Fibroblast of the aortic adventitia (primary cell): ENCODE measurements around the gene NUP50. TPM values are rescaled to one million over a fixed set of nuclear protein-coding genes. Genes with fewer than 3 reads are reported as not detected.

Experiments
- DNase-seq: peaks from one replicate; pipeline ENCODE4 v3.0.0-alpha.2; 2010; ENCODE audit warnings: low read depth
- H3K4me3 ChIP-seq: 2 replicates; pipeline ENCODE4 v1.5.1; 2011; ENCODE audit warnings: low read depth, mild to moderate bottlenecking, control low read depth, low read length, moderate library complexity
- small RNA-seq: library from RNA; depleted of rRNA; stranded (forward); fragments of <200 nt; gene quantifications from one replicate; pipeline ENCODE3, GENCODE V24; 2012
- total RNA-seq: library from RNA; depleted of rRNA; stranded (reverse); fragments of >200 nt; gene quantifications from 2 replicates; pipeline ENCODE4 v1.2.3, GENCODE V29; 2012; ENCODE audit warnings: low replicate concordance
- TF ChIP-seq, protein P1 (sequence below): IDR thresholded peaks from 2 replicates; pipeline ENCODE4 v1.5.1; 2011; ENCODE audit warnings: mild to moderate bottlenecking, low read length, control low read depth, inconsistent platforms; ENCODE audit not compliant: insufficient read depth

NUP50 gene
- total RNA-seq, 1 donor = 61.6 TPM

DNA sequence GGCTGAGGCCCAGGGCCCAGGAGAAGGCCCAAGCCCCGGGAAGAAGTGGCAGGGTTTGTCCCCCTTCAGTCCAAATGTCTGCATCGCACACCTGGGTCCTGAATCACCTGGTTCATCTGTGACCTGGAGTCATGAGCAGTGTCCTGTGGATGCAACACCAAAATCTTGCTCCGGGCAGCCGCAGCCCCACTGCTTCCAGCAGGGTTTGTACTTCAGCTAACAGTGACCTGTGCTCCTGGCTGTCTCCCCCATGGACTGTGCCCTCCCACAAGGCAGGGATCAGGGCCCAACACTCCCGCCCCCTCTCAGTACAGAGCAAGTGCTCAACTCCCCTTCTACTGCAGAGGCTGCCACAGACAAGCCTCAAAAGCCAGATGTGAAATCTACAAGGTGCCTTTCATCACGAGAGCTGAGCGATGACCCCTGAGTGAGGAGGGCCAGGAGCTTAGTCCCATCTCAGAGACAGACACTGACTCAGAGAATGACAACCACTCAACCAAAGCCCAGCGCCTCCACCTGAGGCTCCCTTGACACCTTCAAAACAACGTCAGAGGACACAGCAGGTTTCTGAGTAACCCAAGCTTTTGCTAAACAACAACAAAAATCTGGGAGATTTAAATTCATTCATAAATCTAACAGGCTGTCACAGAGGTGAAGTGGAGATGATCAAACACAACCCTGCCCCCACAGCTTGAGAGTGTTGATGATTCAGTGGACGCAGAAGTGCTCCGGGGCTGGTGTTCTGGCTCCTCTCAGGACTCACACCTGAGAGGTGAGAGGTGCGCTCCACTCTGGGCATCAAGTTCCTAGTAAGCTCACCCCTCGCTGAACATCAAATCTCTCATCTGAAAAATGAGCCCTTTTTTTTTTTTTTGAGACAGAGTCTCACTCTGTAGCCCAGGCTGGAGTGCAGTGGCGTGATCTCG, 73.6 kb downstream of the NUP50 start:
- no peak overlapping the region for H3K4me3 ChIP-seq
- TF ChIP-seq, protein P1, sequence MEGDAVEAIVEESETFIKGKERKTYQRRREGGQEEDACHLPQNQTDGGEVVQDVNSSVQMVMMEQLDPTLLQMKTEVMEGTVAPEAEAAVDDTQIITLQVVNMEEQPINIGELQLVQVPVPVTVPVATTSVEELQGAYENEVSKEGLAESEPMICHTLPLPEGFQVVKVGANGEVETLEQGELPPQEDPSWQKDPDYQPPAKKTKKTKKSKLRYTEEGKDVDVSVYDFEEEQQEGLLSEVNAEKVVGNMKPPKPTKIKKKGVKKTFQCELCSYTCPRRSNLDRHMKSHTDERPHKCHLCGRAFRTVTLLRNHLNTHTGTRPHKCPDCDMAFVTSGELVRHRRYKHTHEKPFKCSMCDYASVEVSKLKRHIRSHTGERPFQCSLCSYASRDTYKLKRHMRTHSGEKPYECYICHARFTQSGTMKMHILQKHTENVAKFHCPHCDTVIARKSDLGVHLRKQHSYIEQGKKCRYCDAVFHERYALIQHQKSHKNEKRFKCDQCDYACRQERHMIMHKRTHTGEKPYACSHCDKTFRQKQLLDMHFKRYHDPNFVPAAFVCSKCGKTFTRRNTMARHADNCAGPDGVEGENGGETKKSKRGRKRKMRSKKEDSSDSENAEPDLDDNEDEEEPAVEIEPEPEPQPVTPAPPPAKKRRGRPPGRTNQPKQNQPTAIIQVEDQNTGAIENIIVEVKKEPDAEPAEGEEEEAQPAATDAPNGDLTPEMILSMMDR = no peak
- DNase-seq = no peak

Small RNA genes within 50 kb of the gene (small RNA-seq; reads per million reads assigned to genes)
- not detected for gene MIR1249

Other genes starting within 250 kb of the NUP50 start
- not detected in 2 replicates for gene PHF21B, start 153.9 kb upstream of the NUP50 start, total RNA-seq
- gene KIAA0930, start 77.0 kb downstream of the NUP50 start, total RNA-seq = 36.2 and 36.4 TPM in 2 replicates
- gene UPK3A, start 121.0 kb downstream of the NUP50 start, total RNA-seq = not detected in 2 replicates
- 18.4 and 78.0 TPM in 2 replicates for gene FAM118A, start 146.0 kb downstream of the NUP50 start, total RNA-seq
- 0.08 and 0.09 TPM in 2 replicates for gene SMC1B, start 249.7 kb downstream of the NUP50 start, total RNA-seq
- 5.7 TPM in 1 of 2 replicates, not detected in the other for gene RIBC2, start 249.8 kb downstream of the NUP50 start, total RNA-seq